Common myeloid progenitor, CD34-positive (primary cell): ENCODE data around the gene DNAJA4.

Source experiments
- CTCF ChIA-PET: fragments of 350-600 bp; sonication (Branson Sonifier 250); formaldehyde crosslinking; loops from one replicate; lab custom pipeline; 2021; ENCODE audit warnings: antibody characterized with exemption; lab: Charles Lee
- POLR2A ChIA-PET: fragments of 350-600 bp; sonication (Branson Sonifier 250); formaldehyde crosslinking; loops from one replicate; lab custom pipeline; 2021; ENCODE audit warnings: antibody characterized with exemption; lab: Charles Lee
- DNase-seq, 3 donors: peaks; one replicate each; pipeline versions ENCODE4 v3.0.0 to v3.0.0-alpha.2; 2013
- H3K27ac ChIP-seq, 2 experiments: 1 replicate in 1 of 2; 2 replicates in 1 of 2; pipeline ENCODE4 v1.7.0; 2013; ENCODE audit warnings: inconsistent platforms in 2 of 2, low read length in 2 of 2, mild to moderate bottlenecking in 2 of 2, low read depth in 1 of 2, moderate library complexity in 1 of 2; ENCODE audit not compliant: severe bottlenecking in 2 of 2, insufficient read depth in 1 of 2, poor library complexity in 1 of 2
- H3K27me3 ChIP-seq, 5 experiments: replicated peaks in 2 of 5; 1 replicate in 3 of 5; 2 replicates in 2 of 5; pipeline versions ENCODE4 v1.6.1 to v1.7.0; 2013; ENCODE audit warnings: low read length in 4 of 5, mild to moderate bottlenecking in 2 of 5, moderate library complexity in 2 of 5, inconsistent platforms in 1 of 5; ENCODE audit not compliant: insufficient read depth in 5 of 5, control insufficient read depth in 4 of 5
- H3K36me3 ChIP-seq, 4 experiments: 1 replicate in 2 of 4; 2 replicates in 2 of 4; pipeline versions ENCODE4 v1.6.1 to v1.7.0; 2013; ENCODE audit warnings: low read length in 3 of 4, control low read depth in 1 of 4, mild to moderate bottlenecking in 1 of 4; ENCODE audit not compliant: control insufficient read depth in 4 of 4, insufficient read depth in 4 of 4
- H3K4me1 ChIP-seq, 4 experiments: 1 replicate in 3 of 4; 2 replicates in 1 of 4; pipeline versions ENCODE4 v1.6.1 to v1.7.1; 2013; ENCODE audit warnings: low read length in 3 of 4, mild to moderate bottlenecking in 3 of 4, control low read depth in 1 of 4, inconsistent platforms in 1 of 4, moderate library complexity in 1 of 4; ENCODE audit not compliant: control insufficient read depth in 4 of 4, insufficient read depth in 4 of 4; ENCODE audit errors: control extremely low read depth in 1 of 4
- H3K4me3 ChIP-seq, 7 experiments: 1 replicate in 4 of 7; 2 replicates in 3 of 7; pipeline versions ENCODE4 v1.5.1 to v1.7.0; 2013; ENCODE audit warnings: mild to moderate bottlenecking in 7 of 7, low read length in 6 of 7, moderate library complexity in 6 of 7, inconsistent platforms in 2 of 7, low read depth in 2 of 7, control low read depth in 1 of 7; ENCODE audit not compliant: insufficient read depth in 4 of 7, control insufficient read depth in 1 of 7; ENCODE audit errors: extremely low read depth in 1 of 7
- H3K9me3 ChIP-seq, 5 experiments: 1 replicate in 4 of 5; 2 replicates in 1 of 5; pipeline versions ENCODE4 v1.6.1 to v1.7.1; 2013; ENCODE audit warnings: low read length in 4 of 5, mild to moderate bottlenecking in 2 of 5, inconsistent platforms in 1 of 5, low read depth in 1 of 5, moderate library complexity in 1 of 5; ENCODE audit not compliant: control insufficient read depth in 4 of 5, insufficient read depth in 2 of 5; ENCODE audit errors: control extremely low read depth in 1 of 5
- WGBS: methylation state at CpG from one replicate; pipeline ENCODE4 v1.1.5; 2013; ENCODE audit not compliant: insufficient coverage; 5-methylcytosine and 5-hydroxymethylcytosine counted together

Gene DNAJA4

GRCh38 chr15:78236491-78236890 lies 27.9 kb upstream of the DNAJA4 start:
- Histone ChIP-seq H3K4me3 (no peak overlapping the region), H3K9me3 (no peaks in the 10 kb centered on the region), H3K27me3 (no peaks in the 10 kb centered on the region), H3K27ac (no peak overlapping the region), H3K4me1 (peaks cover 0 to 12% (median under 1%) of the 10 kb centered on the region in 4 experiments), H3K36me3 (no peaks in the 10 kb centered on the region)
- 90% methylated on average over 6 of the region's 6 CpGs for WGBS
- ChIA-PET POLR2A (no interaction called here), CTCF (interaction anchor here (0.6 to 1.3 kb wide), 4 partner anchors 8 to 123 kb away, joined by 3 to 5 read pairs (median 3); no protein-coding TSS in a partner anchor)
- no peak for DNase-seq

DNA sequence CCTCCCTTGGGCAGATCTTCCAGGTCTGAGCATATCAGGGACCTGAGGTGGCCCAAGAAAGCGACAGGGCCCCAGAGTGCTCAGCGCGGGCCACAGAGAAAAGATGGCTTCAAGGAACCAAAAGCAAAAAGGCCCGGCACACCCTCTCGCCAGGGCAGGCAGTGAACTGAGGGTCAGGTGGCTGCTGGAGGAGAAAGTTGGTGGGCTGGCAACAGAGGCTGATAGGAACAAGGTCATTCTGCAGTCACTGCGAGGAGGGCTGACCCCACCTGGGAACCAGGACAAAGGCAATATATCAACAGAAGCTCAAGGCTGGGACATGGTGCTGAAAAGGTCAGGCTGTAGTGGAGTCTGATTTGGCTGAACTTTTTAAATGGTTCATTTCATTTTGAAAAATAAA lies 27.2 kb upstream of the DNAJA4 start:
- H3K4me3 ChIP-seq = no peak overlapping the region
- WGBS = 97% methylated on average over 4 of the region's 6 CpGs
- peaks cover 0 to 4% (median 0%) of the 10 kb centered on the region in 5 experiments for H3K27me3 ChIP-seq
- no peaks in the 10 kb centered on the region for H3K9me3 ChIP-seq
- ChIA-PET POLR2A (no interaction called here), CTCF (interaction anchor here (0.7 to 1.3 kb wide), 3 partner anchors 9 to 124 kb away, joined by 3 to 5 read pairs (median 3); no protein-coding TSS in a partner anchor)
- H3K36me3 ChIP-seq = no peaks in the 10 kb centered on the region
- no peak for DNase-seq
- no peak overlapping the region for H3K27ac ChIP-seq
- peaks cover 0 to 12% (median under 1%) of the 10 kb centered on the region in 4 experiments for H3K4me1 ChIP-seq

DNA sequence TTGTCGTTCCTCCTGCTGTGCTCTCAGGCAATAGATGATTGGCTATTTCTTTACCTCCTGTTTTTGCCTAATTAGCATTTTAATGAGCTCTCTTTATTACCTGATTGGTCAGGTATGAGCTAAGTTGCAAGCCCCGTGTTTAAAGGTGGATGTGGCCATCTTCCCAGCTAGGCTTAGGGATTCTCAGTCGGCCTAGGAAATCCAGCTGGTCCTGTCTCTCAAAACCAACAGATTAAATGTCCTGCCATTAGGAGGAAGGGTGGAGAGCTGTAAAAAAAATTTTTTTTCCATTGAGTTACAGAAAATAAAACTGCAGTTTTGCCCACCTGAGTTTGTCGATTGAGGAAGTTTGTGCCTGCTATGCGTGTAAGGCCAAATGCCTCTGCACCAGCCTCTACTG lies 24.6 kb upstream of the DNAJA4 start:
- POLR2A ChIA-PET = interaction anchor here (0.5 kb wide), 1 partner anchor 290 kb away, joined by 3 read pairs; no protein-coding TSS in a partner anchor

DNA sequence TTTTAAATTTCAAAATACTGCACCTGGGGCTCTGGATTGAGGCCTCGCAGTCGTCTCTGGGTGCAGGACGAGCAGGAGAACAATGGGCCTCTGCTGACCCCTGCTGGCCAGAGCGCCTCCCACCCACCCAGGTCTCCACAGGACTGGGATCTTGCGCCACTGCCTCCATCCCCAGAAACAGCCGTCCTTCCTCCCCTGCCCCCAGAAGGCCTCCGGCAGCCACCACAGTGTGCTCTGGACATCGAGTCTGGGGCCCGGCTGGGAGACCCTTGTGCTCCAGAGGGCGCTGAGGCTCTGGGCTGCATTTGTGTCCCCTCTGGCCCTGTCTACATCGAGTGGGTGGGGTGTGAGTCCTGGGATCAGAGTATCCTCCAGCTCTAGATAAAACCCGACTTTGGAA lies 23.3 kb upstream of the DNAJA4 start:
- Histone ChIP-seq H3K27me3 (peaks cover 0 to 4% (median 0%) of the 10 kb centered on the region in 5 experiments), H3K36me3 (no peaks in the 10 kb centered on the region), H3K4me3 (no peak overlapping the region), H3K4me1 (peaks cover 0 to 7% (median 0%) of the 10 kb centered on the region in 4 experiments), H3K27ac (no peak overlapping the region), H3K9me3 (no peaks in the 10 kb centered on the region)
- POLR2A ChIA-PET = interaction anchor here (0.6 kb wide), 1 partner anchor 67 kb away, joined by 4 read pairs; no protein-coding TSS in a partner anchor
- CTCF ChIA-PET = interaction anchor here (0.5 to 8.8 kb wide), 32 partner anchors 9 to 1239 kb away, joined by 3 to 165 read pairs (median 4); no protein-coding TSS in a partner anchor
- WGBS = 14% methylated on average over 11 of the region's 12 CpGs
- peak; percentile 69 to 81 (median 76) for DNase-seq

More for the DNA sequence above, 24.6 kb upstream of the DNAJA4 start:
- no peak for DNase-seq
- H3K27ac ChIP-seq = no peak overlapping the region
- peaks cover 0 to 4% (median 0%) of the 10 kb centered on the region in 5 experiments for H3K27me3 ChIP-seq
- H3K36me3 ChIP-seq = no peaks in the 10 kb centered on the region
- H3K9me3 ChIP-seq = no peaks in the 10 kb centered on the region
- no peak overlapping the region for H3K4me3 ChIP-seq
- H3K4me1 ChIP-seq = peaks cover 0 to 10% (median under 1%) of the 10 kb centered on the region in 4 experiments
- WGBS = 98% methylated on average over 4 of the region's 5 CpGs
- CTCF ChIA-PET = interaction anchor here (0.7 to 8.8 kb wide), 32 partner anchors 8 to 359 kb away, joined by 3 to 165 read pairs (median 4); partner anchors contain the start of gene CIB2

DNA sequence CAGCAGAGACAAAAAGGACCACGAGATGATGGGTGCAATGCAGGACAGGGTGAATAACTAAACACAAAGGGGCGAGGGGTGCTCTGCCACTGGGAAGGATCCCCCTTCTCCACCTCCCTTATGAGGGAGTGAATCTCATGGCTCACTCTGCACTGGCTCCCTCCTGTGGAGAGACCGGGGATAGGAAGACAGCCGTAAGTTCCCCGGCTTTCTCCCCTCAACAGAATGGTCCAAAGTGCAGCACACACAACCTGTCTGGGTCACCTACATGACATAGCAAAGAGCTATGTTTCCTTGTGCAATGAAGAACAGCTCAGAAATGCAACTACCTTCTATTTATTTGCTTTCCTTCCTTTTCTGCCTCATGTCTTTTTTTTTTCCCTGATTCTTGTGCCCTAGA lies 22.2 kb upstream of the DNAJA4 start:
- peaks cover 0 to 4% (median 0%) of the 10 kb centered on the region in 5 experiments for H3K27me3 ChIP-seq
- peak in 2 of 3 donors; percentile 36 to 50 for DNase-seq
- WGBS = 84% methylated on average over 4 of the region's 5 CpGs
- H3K36me3 ChIP-seq = no peaks in the 10 kb centered on the region
- no peak overlapping the region for H3K27ac ChIP-seq
- peaks cover 0 to 7% (median 0%) of the 10 kb centered on the region in 4 experiments for H3K4me1 ChIP-seq
- ChIA-PET CTCF (interaction anchor here (0.9 to 8.8 kb wide), 19 partner anchors 9 to 332 kb away, joined by 3 to 165 read pairs (median 4); partner anchors contain the start of gene CIB2), POLR2A (no interaction called here)
- no peak overlapping the region for H3K4me3 ChIP-seq
- H3K9me3 ChIP-seq = no peaks in the 10 kb centered on the region

DNA sequence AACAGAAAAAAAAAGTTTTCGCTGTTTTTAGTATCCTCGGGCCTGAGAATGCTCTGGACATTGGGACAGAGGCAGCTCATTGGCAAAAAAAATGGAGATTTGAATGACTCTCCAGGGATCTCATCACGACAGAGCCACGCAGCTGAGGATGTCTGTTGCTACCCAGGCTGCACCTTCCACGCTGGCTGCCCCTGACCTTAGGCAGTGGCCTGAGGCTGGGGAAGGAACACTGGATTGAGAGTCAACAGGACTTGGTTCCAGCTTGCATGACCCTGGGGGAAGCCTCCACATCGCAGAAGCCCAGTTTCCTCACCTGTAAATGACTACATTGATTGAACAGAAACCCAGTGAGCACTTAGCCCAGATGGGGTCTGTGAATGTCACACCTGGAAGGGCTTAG lies 21.3 kb upstream of the DNAJA4 start:
- Histone ChIP-seq H3K27ac (no peak overlapping the region), H3K36me3 (no peaks in the 10 kb centered on the region), H3K4me1 (peaks cover 0 to 7% (median 0%) of the 10 kb centered on the region in 4 experiments), H3K27me3 (peaks cover 0 to 4% (median 0%) of the 10 kb centered on the region in 5 experiments), H3K4me3 (no peak overlapping the region), H3K9me3 (no peaks in the 10 kb centered on the region)
- CTCF ChIA-PET = interaction anchor here (0.9 to 8.8 kb wide), 10 partner anchors 8 to 236 kb away, joined by 3 to 165 read pairs (median 4); partner anchors contain the start of gene CIB2
- DNase-seq = no peak
- POLR2A ChIA-PET = no interaction called here
- WGBS = 84% methylated on average over 6 of the region's 6 CpGs

DNA sequence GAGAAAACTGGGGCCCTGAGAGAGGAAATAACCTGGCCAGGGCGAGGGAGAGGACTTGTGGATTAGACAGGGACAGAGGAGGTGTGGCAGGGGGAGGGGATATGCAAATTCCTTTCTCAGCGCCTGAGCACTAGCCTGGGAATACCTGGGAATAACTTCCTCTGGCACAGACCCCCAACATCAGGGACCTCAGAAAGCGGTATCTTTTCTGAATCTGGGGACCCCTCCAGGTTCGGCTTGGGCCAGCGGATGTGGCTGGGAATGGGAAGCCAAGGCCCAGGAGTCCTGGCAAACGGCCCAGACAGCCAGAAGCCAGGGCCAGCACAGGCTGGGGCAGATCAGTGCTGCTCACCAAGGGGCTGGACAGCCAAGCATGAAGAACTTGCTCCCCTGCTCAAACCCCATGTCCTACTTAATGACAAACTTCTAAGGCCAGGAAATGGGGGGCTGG lies 20.8 kb upstream of the DNAJA4 start:
- POLR2A ChIA-PET = interaction anchor here (0.6 kb wide), 1 partner anchor 87 kb away, joined by 5 read pairs; no protein-coding TSS in a partner anchor
- no peak overlapping the region for H3K27ac ChIP-seq
- no peak overlapping the region for H3K4me3 ChIP-seq
- H3K27me3 ChIP-seq = peaks cover 0 to 4% (median 0%) of the 10 kb centered on the region in 5 experiments
- no peaks in the 10 kb centered on the region for H3K9me3 ChIP-seq
- CTCF ChIA-PET = interaction anchor here (0.6 to 8.8 kb wide), 3 partner anchors 48 to 259 kb away, joined by 3 to 165 read pairs (median 14); no protein-coding TSS in a partner anchor
- DNase-seq = no peak
- H3K4me1 ChIP-seq = peaks cover 0 to 7% (median 0%) of the 10 kb centered on the region in 4 experiments
- WGBS = 84% methylated on average over 6 of the region's 6 CpGs
- no peaks in the 10 kb centered on the region for H3K36me3 ChIP-seq
